Measurements from ENCODE around the gene SLC35E3. TPM values are rescaled to one million over a fixed set of nuclear protein-coding genes. Genes with fewer than 3 reads are reported as not detected.

SLC35E3 gene
- polyA plus RNA-seq, 1 of the 3 experiments (the other 2 are of a cell fraction): 5.7 TPM

- H3K27me3 ChIP-seq (ENCODE audit: insufficient read depth): no peaks in the 10 kb centered on the region
- H3K9ac ChIP-seq: no peak overlapping the region
- H4K20me1 ChIP-seq (ENCODE audit: insufficient read depth): peaks cover 6% of the 10 kb centered on the region; the same call in 1 of the 2 replicates
- no peaks in the 10 kb centered on the region; the same call in 1 of the 2 replicates for H3K9me3 ChIP-seq
- peaks cover 19% of the 10 kb centered on the region for H3K79me2 ChIP-seq (ENCODE audit: insufficient read depth)
- H3F3A ChIP-seq (replicated peaks; ENCODE audit: insufficient read depth): peaks cover 21% of the 10 kb centered on the region
- WGBS (ENCODE audit: low lambda C conversion rate): 94% methylated on average over 28 of the region's 32 CpGs
- peaks cover 7 to 9% of the 10 kb centered on the region in 2 experiments for H3K36me3 ChIP-seq (replicated peaks in 1 of 2; ENCODE audit: control insufficient read depth in 1 of 2, insufficient read depth in 2 of 2, low read length in 1 of 2)
- DNase-seq: no peak
- H3K4me3 ChIP-seq (ENCODE audit: low read depth in 2 of 2, low read length in 1 of 2): no peak overlapping the region
- no peaks in the 10 kb centered on the region for H3K9me2 ChIP-seq
- POLR2A ChIA-PET: no interaction called here
- no peak overlapping the region for H3K27ac ChIP-seq (ENCODE audit: low read depth in 2 of 2, low read length in 1 of 2)
- CTCF ChIA-PET: no interaction called here
- TF ChIP-seq POLR2AphosphoS5 (IDR thresholded peaks at IDR 0.05; ENCODE audit: low read depth, low read length) (no peak), CTCF (IDR thresholded peaks at IDR 0.05) (no peak), GATA2 (CRISPR knock-in tag; IDR thresholded peaks at IDR 0.05) (no peak), MEF2A (IDR thresholded peaks at IDR 0.05; ENCODE audit: borderline replicate concordance, low read depth) (no peak), SIN3A (IDR thresholded peaks at IDR 0.05; ENCODE audit: borderline replicate concordance, low read depth, low read length) (no peak), TCF12 (IDR thresholded peaks at IDR 0.05) (no peak), GABPA (IDR thresholded peaks at IDR 0.05; ENCODE audit: low read depth) (no peak), RCOR1 (IDR thresholded peaks at IDR 0.05; ENCODE audit: low read length) (no peak), TAF1 (IDR thresholded peaks at IDR 0.05; ENCODE audit: borderline replicate concordance, low read depth, low read length) (no peak), FOXJ3 (CRISPR knock-in tag; IDR thresholded peaks at IDR 0.05) (no peak), FOSL2 (IDR thresholded peaks at IDR 0.05; ENCODE audit: borderline replicate concordance, low read depth) (no peak), CHD2 (IDR thresholded peaks at IDR 0.05; ENCODE audit: low read length, partially characterized antibody) (no peak)
- TF ChIP-seq, protein P1, sequence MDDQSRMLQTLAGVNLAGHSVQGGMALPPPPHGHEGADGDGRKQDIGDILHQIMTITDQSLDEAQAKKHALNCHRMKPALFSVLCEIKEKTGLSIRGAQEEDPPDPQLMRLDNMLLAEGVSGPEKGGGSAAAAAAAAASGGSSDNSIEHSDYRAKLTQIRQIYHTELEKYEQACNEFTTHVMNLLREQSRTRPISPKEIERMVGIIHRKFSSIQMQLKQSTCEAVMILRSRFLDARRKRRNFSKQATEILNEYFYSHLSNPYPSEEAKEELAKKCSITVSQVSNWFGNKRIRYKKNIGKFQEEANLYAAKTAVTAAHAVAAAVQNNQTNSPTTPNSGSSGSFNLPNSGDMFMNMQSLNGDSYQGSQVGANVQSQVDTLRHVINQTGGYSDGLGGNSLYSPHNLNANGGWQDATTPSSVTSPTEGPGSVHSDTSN (IDR thresholded peaks at IDR 0.05): no peak
- H3K4me2 ChIP-seq: no peak overlapping the region
- no peak overlapping the region for H2AFZ ChIP-seq (ENCODE audit: low read depth)
- no peaks in the 10 kb centered on the region; a peak in 1 of 4 replicates for H3K4me1 ChIP-seq (ENCODE audit: control insufficient read depth in 1 of 2, insufficient read depth in 2 of 2, low read depth in 1 of 2, low read length in 1 of 2)
Measured at GRCh38 chr12:68804657-68805591, 58.9 kb downstream of the SLC35E3 start.

DNA sequence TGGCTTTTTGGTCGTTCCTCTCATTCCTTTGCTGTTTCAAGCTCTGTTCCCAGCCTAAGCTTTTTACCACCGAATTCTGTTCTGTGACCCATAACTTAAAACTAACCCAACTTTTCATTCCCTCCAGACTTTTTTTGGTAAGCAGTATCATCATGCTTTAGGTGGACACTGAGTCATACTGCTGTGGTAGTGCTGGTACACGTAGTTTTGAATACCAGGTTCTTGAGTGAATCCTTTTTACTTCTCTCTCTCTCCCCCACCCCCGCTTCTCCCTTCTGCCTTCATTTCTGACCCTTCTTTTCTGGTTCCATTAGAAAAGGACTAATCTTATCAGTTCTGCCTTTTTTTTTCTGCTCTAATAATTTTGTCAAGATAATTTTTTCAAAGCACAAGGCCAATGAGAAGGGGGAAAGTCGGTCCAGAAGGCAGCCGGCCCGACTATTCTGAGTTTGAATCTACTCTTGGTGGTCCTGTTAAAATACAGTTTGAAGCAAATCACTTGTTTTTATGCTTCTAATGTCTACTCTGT, 59.7 kb downstream of the SLC35E3 start:
- Histone ChIP-seq H3K79me2 (ENCODE audit: insufficient read depth) (peaks cover 26% of the 10 kb centered on the region), H3K4me1 (ENCODE audit: control insufficient read depth in 1 of 2, insufficient read depth in 2 of 2, low read depth in 1 of 2, low read length in 1 of 2) (no peaks in the 10 kb centered on the region; a peak in 1 of 4 replicates), H3K9ac (no peak overlapping the region), H3K36me3 (replicated peaks in 1 of 2; ENCODE audit: control insufficient read depth in 1 of 2, insufficient read depth in 2 of 2, low read length in 1 of 2) (peaks cover 7 to 14% of the 10 kb centered on the region in 2 experiments), H3F3A (replicated peaks; ENCODE audit: insufficient read depth) (peaks cover 22% of the 10 kb centered on the region), H3K4me3 (ENCODE audit: low read depth in 2 of 2, low read length in 1 of 2) (no peak overlapping the region), H3K4me2 (no peak overlapping the region), H2AFZ (ENCODE audit: low read depth) (no peak overlapping the region), H3K9me2 (no peaks in the 10 kb centered on the region), H3K9me3 (no peaks in the 10 kb centered on the region; the same call in 1 of the 2 replicates), H4K20me1 (ENCODE audit: insufficient read depth) (peaks cover 12% of the 10 kb centered on the region), H3K27ac (ENCODE audit: low read depth in 2 of 2, low read length in 1 of 2) (no peak overlapping the region), H3K27me3 (ENCODE audit: insufficient read depth) (no peaks in the 10 kb centered on the region)
- ChIA-PET POLR2A (no interaction called here), CTCF (no interaction called here)
- no peak for DNase-seq
- 88% methylated on average over 7 of the region's 7 CpGs for WGBS (ENCODE audit: low lambda C conversion rate)
- TF ChIP-seq SMC3 (IDR thresholded peaks at IDR 0.05; ENCODE audit: low read depth, low read length): no peak
- no peak for TF ChIP-seq POLR2AphosphoS5 (IDR thresholded peaks at IDR 0.05; ENCODE audit: low read depth, low read length)
- no peak for TF ChIP-seq FOXJ3 (CRISPR knock-in tag; IDR thresholded peaks at IDR 0.05)
- TF ChIP-seq, protein P1 (IDR thresholded peaks at IDR 0.05): no peak
- TF ChIP-seq GATA2 (CRISPR knock-in tag; IDR thresholded peaks at IDR 0.05): no peak
- TF ChIP-seq USF2 (IDR thresholded peaks at IDR 0.05; ENCODE audit: borderline replicate concordance, low read depth, low read length): no peak
- TF ChIP-seq, protein P2, sequence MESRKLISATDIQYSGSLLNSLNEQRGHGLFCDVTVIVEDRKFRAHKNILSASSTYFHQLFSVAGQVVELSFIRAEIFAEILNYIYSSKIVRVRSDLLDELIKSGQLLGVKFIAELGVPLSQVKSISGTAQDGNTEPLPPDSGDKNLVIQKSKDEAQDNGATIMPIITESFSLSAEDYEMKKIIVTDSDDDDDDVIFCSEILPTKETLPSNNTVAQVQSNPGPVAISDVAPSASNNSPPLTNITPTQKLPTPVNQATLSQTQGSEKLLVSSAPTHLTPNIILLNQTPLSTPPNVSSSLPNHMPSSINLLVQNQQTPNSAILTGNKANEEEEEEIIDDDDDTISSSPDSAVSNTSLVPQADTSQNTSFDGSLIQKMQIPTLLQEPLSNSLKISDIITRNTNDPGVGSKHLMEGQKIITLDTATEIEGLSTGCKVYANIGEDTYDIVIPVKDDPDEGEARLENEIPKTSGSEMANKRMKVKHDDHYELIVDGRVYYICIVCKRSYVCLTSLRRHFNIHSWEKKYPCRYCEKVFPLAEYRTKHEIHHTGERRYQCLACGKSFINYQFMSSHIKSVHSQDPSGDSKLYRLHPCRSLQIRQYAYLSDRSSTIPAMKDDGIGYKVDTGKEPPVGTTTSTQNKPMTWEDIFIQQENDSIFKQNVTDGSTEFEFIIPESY (IDR thresholded peaks at IDR 0.05; ENCODE audit: borderline replicate concordance, low read depth): no peak
- TF ChIP-seq MXI1 (IDR thresholded peaks at IDR 0.05; ENCODE audit: low read depth, low read length): no peak
- TF ChIP-seq RAD21 (IDR thresholded peaks at IDR 0.05; ENCODE audit: low read length): no peak
- no peak for TF ChIP-seq SIN3A (IDR thresholded peaks at IDR 0.05; ENCODE audit: borderline replicate concordance, low read depth, low read length)
- no peak for TF ChIP-seq CHD2 (IDR thresholded peaks at IDR 0.05; ENCODE audit: low read length, partially characterized antibody)
